Measurements from ENCODE around the gene C12orf57. TPM values are rescaled to one million over a fixed set of nuclear protein-coding genes. Genes with fewer than 3 reads are reported as not detected.

Gene C12orf57
- total RNA-seq, 1 experiment from 2014 or later = 103 TPM

- DNase-seq = no peak
- Mint-ChIP-seq H3K4me3 (ENCODE audit: low read depth, unreplicated experiment) (no peak overlapping the region), H3K4me1 (ENCODE audit: low read depth, unreplicated experiment) (peaks cover 35% of the 10 kb centered on the region), H3K27me3 (ENCODE audit: unreplicated experiment) (no peaks in the 10 kb centered on the region), H3K27ac (ENCODE audit: unreplicated experiment) (no peak overlapping the region), H3K9me3 (ENCODE audit: low read depth, unreplicated experiment) (no peaks in the 10 kb centered on the region), H3K36me3 (ENCODE audit: insufficient read depth, unreplicated experiment) (peaks cover 45% of the 10 kb centered on the region)
- no TSS peak for BruUV-seq (replicated peaks)
- intact Hi-C loops (cut with micrococcal nuclease; ENCODE audit: unreplicated experiment) = no loop called here
- CTCF ChIA-PET = no interaction called here
- TF ChIP-seq CTCF (IDR thresholded peaks at IDR 0.05; ENCODE audit: unreplicated experiment) = no peak
Observed at GRCh38 chr12:6923003-6923732, 20.7 kb upstream of the C12orf57 start.

- intact Hi-C loops (cut with micrococcal nuclease; ENCODE audit: unreplicated experiment) = no loop called here
- no peak overlapping the region for H3K4me3 Mint-ChIP-seq (ENCODE audit: low read depth, unreplicated experiment)
- H3K27me3 Mint-ChIP-seq (ENCODE audit: unreplicated experiment) = no peaks in the 10 kb centered on the region
- TF ChIP-seq CTCF (IDR thresholded peaks at IDR 0.05; ENCODE audit: unreplicated experiment) = no peak
- no peaks in the 10 kb centered on the region for H3K9me3 Mint-ChIP-seq (ENCODE audit: low read depth, unreplicated experiment)
- no TSS peak for BruUV-seq (replicated peaks)
- CTCF ChIA-PET = interaction anchor here (2.8 kb wide), 1 partner anchor 54 kb away, joined by 24 read pairs; no protein-coding TSS in a partner anchor
- H3K27ac Mint-ChIP-seq (ENCODE audit: unreplicated experiment) = no peak overlapping the region
- H3K36me3 Mint-ChIP-seq (ENCODE audit: insufficient read depth, unreplicated experiment) = peaks cover 51% of the 10 kb centered on the region
- no peak for DNase-seq
- H3K4me1 Mint-ChIP-seq (ENCODE audit: low read depth, unreplicated experiment) = peaks cover 38% of the 10 kb centered on the region
Observed at GRCh38 chr12:6923851-6924250, 20.0 kb upstream of the C12orf57 start.

- intact Hi-C loops (cut with micrococcal nuclease; ENCODE audit: unreplicated experiment) = loop anchor here (5.0 kb wide), 1 partner anchor 58 kb away; the partner anchor contains the start of gene TPI1
- no TSS peak for BruUV-seq (replicated peaks)
- no peak for DNase-seq
- H3K4me1 Mint-ChIP-seq (ENCODE audit: low read depth, unreplicated experiment) = peaks cover 52% of the 10 kb centered on the region
- peak overlapping the region; percentile 86 for H3K27ac Mint-ChIP-seq (ENCODE audit: unreplicated experiment)
- CTCF ChIA-PET = interaction anchor here (0.9 to 2.8 kb wide), 11 partner anchors 9 to 73 kb away, joined by 3 to 24 read pairs (median 5); partner anchors contain the start of genes C12orf57, ENO2, RNU7-1 and SPSB2
- H3K27me3 Mint-ChIP-seq (ENCODE audit: unreplicated experiment) = no peaks in the 10 kb centered on the region
- H3K4me3 Mint-ChIP-seq (ENCODE audit: low read depth, unreplicated experiment) = peak overlapping the region; percentile 58
- H3K36me3 Mint-ChIP-seq (ENCODE audit: insufficient read depth, unreplicated experiment) = peaks cover 57% of the 10 kb centered on the region
- no peak for TF ChIP-seq CTCF (IDR thresholded peaks at IDR 0.05; ENCODE audit: unreplicated experiment)
- H3K9me3 Mint-ChIP-seq (ENCODE audit: low read depth, unreplicated experiment) = no peaks in the 10 kb centered on the region
Observed at GRCh38 chr12:6925239-6925539, 18.6 kb upstream of the C12orf57 start.

GRCh38 chr12:6925540-6926279, 18.1 kb upstream of the C12orf57 start:
- no peak for TF ChIP-seq CTCF (IDR thresholded peaks at IDR 0.05; ENCODE audit: unreplicated experiment)
- peak overlapping the region; percentile 58 for H3K4me3 Mint-ChIP-seq (ENCODE audit: low read depth, unreplicated experiment)
- peaks cover 57% of the 10 kb centered on the region for H3K36me3 Mint-ChIP-seq (ENCODE audit: insufficient read depth, unreplicated experiment)
- intact Hi-C loops (cut with micrococcal nuclease; ENCODE audit: unreplicated experiment) = loop anchor here (5.0 kb wide), 1 partner anchor 58 kb away; the partner anchor contains the start of gene TPI1
- CTCF ChIA-PET = interaction anchor here (0.6 to 2.8 kb wide), 13 partner anchors 9 to 74 kb away, joined by 3 to 24 read pairs (median 5); partner anchors contain the start of genes C12orf57, ENO2, RNU7-1 and SPSB2
- H3K9me3 Mint-ChIP-seq (ENCODE audit: low read depth, unreplicated experiment) = no peaks in the 10 kb centered on the region
- peak; percentile 62 for DNase-seq
- peaks cover 57% of the 10 kb centered on the region for H3K4me1 Mint-ChIP-seq (ENCODE audit: low read depth, unreplicated experiment)
- BruUV-seq (replicated peaks) = no TSS peak
- H3K27ac Mint-ChIP-seq (ENCODE audit: unreplicated experiment) = peak overlapping the region; percentile 86
- no peaks in the 10 kb centered on the region for H3K27me3 Mint-ChIP-seq (ENCODE audit: unreplicated experiment)

Data from Calu3 (cell line).